Measurements from ENCODE around the gene DGKA.
"Not testable (repeated sequence)": the region's sequence is repeated elsewhere in the genome, so short reads cannot be mapped to it uniquely, and the experiment has no call there.

The DGKA gene

GRCh38 chr12:55908726-55909512 is 22.0 kb upstream of the DGKA start:
- no peak for TF ChIP-seq CTCF (IDR thresholded peaks at IDR 0.05; ENCODE audit: borderline replicate concordance, insufficient read depth, low read depth, low read length)
- no peak overlapping the region for H3K4me3 ChIP-seq (ENCODE audit: low read depth, low read length)

GRCh38 chr12:55909513-55909884 is 21.5 kb upstream of the DGKA start:
- TF ChIP-seq CTCF (IDR thresholded peaks at IDR 0.05; ENCODE audit: borderline replicate concordance, insufficient read depth, low read depth, low read length): no peak
- no peak overlapping the region for H3K4me3 ChIP-seq (ENCODE audit: low read depth, low read length)

- no peak for TF ChIP-seq CTCF (IDR thresholded peaks at IDR 0.05; ENCODE audit: borderline replicate concordance, insufficient read depth, low read depth, low read length)
- no peak overlapping the region for H3K4me3 ChIP-seq (ENCODE audit: low read depth, low read length)
Observed at GRCh38 chr12:55912908-55913307, 18.1 kb upstream of the DGKA start.

GRCh38 chr12:55915482-55915859 is 15.5 kb upstream of the DGKA start:
- no peak for TF ChIP-seq CTCF (IDR thresholded peaks at IDR 0.05; ENCODE audit: borderline replicate concordance, insufficient read depth, low read depth, low read length)
- H3K4me3 ChIP-seq (ENCODE audit: low read depth, low read length): no peak overlapping the region

- not testable (repeated sequence) for H3K4me3 ChIP-seq (ENCODE audit: low read depth, low read length)
Observed at GRCh38 chr12:55919032-55919431, 11.9 kb upstream of the DGKA start.

- no peak for TF ChIP-seq CTCF (IDR thresholded peaks at IDR 0.05; ENCODE audit: borderline replicate concordance, insufficient read depth, low read depth, low read length)
- no peak overlapping the region for H3K4me3 ChIP-seq (ENCODE audit: low read depth, low read length)
Observed at GRCh38 chr12:55922126-55922525, 8.8 kb upstream of the DGKA start.

- not testable (repeated sequence) for H3K4me3 ChIP-seq (ENCODE audit: low read depth, low read length)
Observed at GRCh38 chr12:55923648-55924047, 7.3 kb upstream of the DGKA start.

GRCh38 chr12:55925371-55925770 is 5.6 kb upstream of the DGKA start:
- no peak overlapping the region for H3K4me3 ChIP-seq (ENCODE audit: low read depth, low read length)
- TF ChIP-seq CTCF (IDR thresholded peaks at IDR 0.05; ENCODE audit: borderline replicate concordance, insufficient read depth, low read depth, low read length): no peak
